MCF 10A (cell line): Measurements from ENCODE around the gene RSPRY1. TPM values are rescaled to one million over a fixed set of nuclear protein-coding genes. Genes with fewer than 3 reads are reported as not detected.

Experiments
- BruUV-seq: library from RNA; stranded (reverse); fragments of 400-500 nt; replicated peaks from 2 replicates; lab custom pipeline; 2021; lab: Mats Ljungman, UMichigan
- CTCF ChIA-PET: fragments of 300-600 bp; sonication (Branson Sonifier 250); formaldehyde crosslinking; extraction: SDS; loops from one replicate; lab custom pipeline; 2021; ENCODE audit warnings: antibody characterized with exemption, inconsistent platforms; lab: Yijun Ruan, JAX
- POLR2A ChIA-PET: fragments of 300-600, 350-650 bp; sonication (Branson Sonifier 250); formaldehyde crosslinking; extraction: SDS; loops from one replicate; lab custom pipeline; 2020; ENCODE audit warnings: antibody characterized with exemption, inconsistent platforms; lab: Yijun Ruan, JAX
- DNase-seq: peaks from one replicate; pipeline ENCODE4 v3.0.0-alpha.2; 2018; ENCODE audit not compliant: unreplicated experiment
- H3K27ac Mint-ChIP-seq: one replicate; pipeline ENCODE4 v1.8.0; 2022; ENCODE audit warnings: mild to moderate bottlenecking, low read depth, mixed read lengths; ENCODE audit not compliant: unreplicated experiment
- H3K27me3 Mint-ChIP-seq: one replicate; pipeline ENCODE4 v1.8.0; 2022; ENCODE audit warnings: mixed read lengths; ENCODE audit not compliant: insufficient read depth, unreplicated experiment
- H3K36me3 Mint-ChIP-seq: one replicate; pipeline ENCODE4 v1.8.0; 2022; ENCODE audit warnings: mild to moderate bottlenecking, moderate library complexity, mixed read lengths; ENCODE audit not compliant: insufficient read depth, unreplicated experiment
- H3K4me1 Mint-ChIP-seq: one replicate; pipeline ENCODE4 v1.8.0; 2022; ENCODE audit warnings: mixed read lengths; ENCODE audit not compliant: insufficient read depth, unreplicated experiment
- H3K4me3 Mint-ChIP-seq: one replicate; pipeline ENCODE4 v1.8.0; 2022; ENCODE audit warnings: mild to moderate bottlenecking, moderate library complexity, mixed read lengths; ENCODE audit not compliant: unreplicated experiment
- H3K9me3 Mint-ChIP-seq: one replicate; pipeline ENCODE4 v1.8.0; 2022; ENCODE audit warnings: mixed read lengths; ENCODE audit not compliant: unreplicated experiment
- CTCF ChIP-seq: fragments of 200-600 bp; IDR thresholded peaks from one replicate; pipeline ENCODE4 v1.8.0; 2022; ENCODE audit warnings: antibody characterized with exemption, mild to moderate bottlenecking; ENCODE audit not compliant: unreplicated experiment
- intact Hi-C: fragments of 100-400 bp; cut with micrococcal nuclease; formaldehyde crosslinking; loops from 2 replicates; pipeline ENCODE4 v1.14.1; 2022
- total RNA-seq: library from RNA; stranded (reverse); gene quantifications from 2 replicates; pipeline ENCODE4 v1.2.3, GENCODE V29; 2022

The RSPRY1 gene
- total RNA-seq, 1 experiment from 2014 or later, result 55.9 TPM

- H3K9me3 Mint-ChIP-seq, result no peaks in the 10 kb centered on the region
- no peak for TF ChIP-seq CTCF
- no peak overlapping the region for H3K27ac Mint-ChIP-seq
- no peaks in the 10 kb centered on the region for H3K27me3 Mint-ChIP-seq
- H3K36me3 Mint-ChIP-seq, result peaks cover 51% of the 10 kb centered on the region
- no peak overlapping the region for H3K4me3 Mint-ChIP-seq
- no TSS peak for BruUV-seq
- no peak for DNase-seq
- ChIA-PET CTCF (interaction anchor here (0.6 to 1.3 kb wide), 4 partner anchors 9 to 64 kb away, joined by 3 to 6 read pairs (median 4); partner anchors contain the start of gene CPNE2), POLR2A (interaction anchor here (0.5 to 1.1 kb wide), 3 partner anchors 13 to 115 kb away, joined by 3 to 4 read pairs (median 3); no protein-coding TSS in a partner anchor)
- H3K4me1 Mint-ChIP-seq, result no peaks in the 10 kb centered on the region
- intact Hi-C loops, result no loop called here
Measured at GRCh38 chr16:57152096-57153093, 33.7 kb upstream of the RSPRY1 start.

GRCh38 chr16:57153841-57154240, 32.3 kb upstream of the RSPRY1 start:
- H3K27me3 Mint-ChIP-seq, result no peaks in the 10 kb centered on the region
- intact Hi-C loops, result no loop called here
- no peaks in the 10 kb centered on the region for H3K9me3 Mint-ChIP-seq
- H3K4me1 Mint-ChIP-seq, result no peaks in the 10 kb centered on the region
- H3K36me3 Mint-ChIP-seq, result peaks cover 65% of the 10 kb centered on the region
- POLR2A ChIA-PET, result interaction anchor here (0.6 kb wide), 1 partner anchor 9 kb away, joined by 3 read pairs; no protein-coding TSS in a partner anchor
- no peak for TF ChIP-seq CTCF
- no peak overlapping the region for H3K4me3 Mint-ChIP-seq
- CTCF ChIA-PET, result interaction anchor here (0.6 kb wide), 1 partner anchor 16 kb away, joined by 4 read pairs; no protein-coding TSS in a partner anchor
- no peak for DNase-seq
- H3K27ac Mint-ChIP-seq, result no peak overlapping the region
- TSS peak; percentile 76 for BruUV-seq

- POLR2A ChIA-PET, result no interaction called here
- H3K4me3 Mint-ChIP-seq, result no peak overlapping the region
- intact Hi-C loops, result no loop called here
- no peaks in the 10 kb centered on the region for H3K4me1 Mint-ChIP-seq
- H3K36me3 Mint-ChIP-seq, result peaks cover 73% of the 10 kb centered on the region
- peak overlapping the region; percentile 46 for H3K27ac Mint-ChIP-seq
- no peak for DNase-seq
- no peaks in the 10 kb centered on the region for H3K27me3 Mint-ChIP-seq
- no TSS peak for BruUV-seq
- CTCF ChIA-PET, result interaction anchor here (0.6 to 1.7 kb wide), 7 partner anchors 10 to 993 kb away, joined by 3 to 5 read pairs (median 4); no protein-coding TSS in a partner anchor
- TF ChIP-seq CTCF, result no peak
- no peaks in the 10 kb centered on the region for H3K9me3 Mint-ChIP-seq
Measured at GRCh38 chr16:57155702-57156350, 30.3 kb upstream of the RSPRY1 start.

GRCh38 chr16:57156351-57156703, 29.8 kb upstream of the RSPRY1 start:
- BruUV-seq, result no TSS peak
- intact Hi-C loops, result no loop called here
- CTCF ChIA-PET, result interaction anchor here (0.7 to 1.7 kb wide), 3 partner anchors 10 to 260 kb away, joined by 3 to 5 read pairs (median 4); no protein-coding TSS in a partner anchor
- H3K27ac Mint-ChIP-seq, result no peak overlapping the region
- DNase-seq, result no peak
- no peaks in the 10 kb centered on the region for H3K4me1 Mint-ChIP-seq
- no peak overlapping the region for H3K4me3 Mint-ChIP-seq
- H3K9me3 Mint-ChIP-seq, result no peaks in the 10 kb centered on the region
- peaks cover 78% of the 10 kb centered on the region for H3K36me3 Mint-ChIP-seq
- TF ChIP-seq CTCF, result no peak
- H3K27me3 Mint-ChIP-seq, result no peaks in the 10 kb centered on the region
- POLR2A ChIA-PET, result no interaction called here
